ENCODE measurements around the gene CPNE4.

The CPNE4 gene

GRCh38 chr3:131730581-131730980 lies 304.2 kb downstream of the CPNE4 start:
- no peak for DNase-seq

GRCh38 chr3:131729643-131730017 lies 305.2 kb downstream of the CPNE4 start:
- no peak for DNase-seq

GRCh38 chr3:131728898-131729642 lies 305.7 kb downstream of the CPNE4 start:
- no peak for DNase-seq

- no peak for DNase-seq
These were observed 309.4 kb downstream of the CPNE4 start for GRCh38 chr3:131725414-131725813.

- DNase-seq, result no peak
These were observed 311.5 kb downstream of the CPNE4 start for GRCh38 chr3:131723343-131723742.

GRCh38 chr3:131717493-131717892 lies 317.3 kb downstream of the CPNE4 start:
- no peak for DNase-seq

- no peak for DNase-seq
These were observed 317.9 kb downstream of the CPNE4 start for GRCh38 chr3:131716943-131717342.

GRCh38 chr3:131716007-131716406 lies 318.8 kb downstream of the CPNE4 start:
- DNase-seq, result no peak

- no peak for DNase-seq
These were observed 320.1 kb downstream of the CPNE4 start for GRCh38 chr3:131714585-131715220.

GRCh38 chr3:131713416-131714123 lies 321.2 kb downstream of the CPNE4 start:
- no peak for DNase-seq

- DNase-seq, result no peak
These were observed 322.2 kb downstream of the CPNE4 start for GRCh38 chr3:131712662-131713061.

- no peak for DNase-seq
These were observed 323.6 kb downstream of the CPNE4 start for GRCh38 chr3:131711114-131711768.

GRCh38 chr3:131708241-131708640 lies 326.6 kb downstream of the CPNE4 start:
- DNase-seq, result no peak

- DNase-seq, result no peak
These were observed 329.2 kb downstream of the CPNE4 start for GRCh38 chr3:131705558-131706051.

GRCh38 chr3:131705099-131705498 lies 329.7 kb downstream of the CPNE4 start:
- no peak for DNase-seq

- no peak for DNase-seq
These were observed 330.7 kb downstream of the CPNE4 start for GRCh38 chr3:131704098-131704497.

GRCh38 chr3:131702146-131702545 lies 332.7 kb downstream of the CPNE4 start:
- DNase-seq, result no peak

GRCh38 chr3:131701153-131701770 lies 333.6 kb downstream of the CPNE4 start:
- DNase-seq, result no peak

GRCh38 chr3:131699001-131699400 lies 335.8 kb downstream of the CPNE4 start:
- no peak for DNase-seq

- no peak for DNase-seq
These were observed 340.4 kb downstream of the CPNE4 start for GRCh38 chr3:131694376-131694775.

GRCh38 chr3:131692356-131692755 lies 342.5 kb downstream of the CPNE4 start:
- DNase-seq, result no peak

- no peak for DNase-seq
These were observed 344.0 kb downstream of the CPNE4 start for GRCh38 chr3:131690800-131691199.

GRCh38 chr3:131688370-131688769 lies 346.4 kb downstream of the CPNE4 start:
- DNase-seq, result no peak
